ENCODE results near the gene GPR152.

The GPR152 gene

GRCh38 chr11:67492069-67492727, 39.7 kb upstream of the GPR152 start:
- ChIA-PET POLR2A (interaction anchor here (1.4 kb wide), 1 partner anchor 13 kb away, joined by 4 read pairs; the partner anchor contains the start of gene PITPNM1), CTCF (interaction anchor here (1.3 kb wide), 1 partner anchor 112 kb away, joined by 3 read pairs; no protein-coding TSS in a partner anchor)
- Histone ChIP-seq H3K9me3 (ENCODE audit: control extremely low read depth in 1 of 5, control insufficient read depth in 4 of 5, insufficient read depth in 2 of 5, low read depth in 1 of 5, low read length in 4 of 5) (no peaks in the 10 kb centered on the region), H3K27ac (ENCODE audit: insufficient read depth in 1 of 2, low read depth in 1 of 2, low read length in 2 of 2, poor library complexity in 1 of 2, severe bottlenecking in 2 of 2) (no peak overlapping the region), H3K36me3 (ENCODE audit: control insufficient read depth in 4 of 4, insufficient read depth in 4 of 4, low read length in 3 of 4) (peaks cover 3 to 80% (median 47%) of the 10 kb centered on the region in 4 experiments), H3K4me3 (ENCODE audit: control insufficient read depth in 1 of 7, extremely low read depth in 1 of 7, insufficient read depth in 4 of 7, low read depth in 2 of 7, low read length in 6 of 7) (no peak overlapping the region), H3K4me1 (ENCODE audit: control extremely low read depth in 1 of 4, control insufficient read depth in 4 of 4, insufficient read depth in 4 of 4, low read length in 3 of 4) (no peaks in the 10 kb centered on the region), H3K27me3 (replicated peaks in 2 of 5; ENCODE audit: control insufficient read depth in 4 of 5, insufficient read depth in 5 of 5, low read length in 4 of 5) (no peaks in the 10 kb centered on the region)
- no peak for DNase-seq
- WGBS (ENCODE audit: insufficient coverage), result 95% methylated on average over 15 of the region's 19 CpGs

DNA sequence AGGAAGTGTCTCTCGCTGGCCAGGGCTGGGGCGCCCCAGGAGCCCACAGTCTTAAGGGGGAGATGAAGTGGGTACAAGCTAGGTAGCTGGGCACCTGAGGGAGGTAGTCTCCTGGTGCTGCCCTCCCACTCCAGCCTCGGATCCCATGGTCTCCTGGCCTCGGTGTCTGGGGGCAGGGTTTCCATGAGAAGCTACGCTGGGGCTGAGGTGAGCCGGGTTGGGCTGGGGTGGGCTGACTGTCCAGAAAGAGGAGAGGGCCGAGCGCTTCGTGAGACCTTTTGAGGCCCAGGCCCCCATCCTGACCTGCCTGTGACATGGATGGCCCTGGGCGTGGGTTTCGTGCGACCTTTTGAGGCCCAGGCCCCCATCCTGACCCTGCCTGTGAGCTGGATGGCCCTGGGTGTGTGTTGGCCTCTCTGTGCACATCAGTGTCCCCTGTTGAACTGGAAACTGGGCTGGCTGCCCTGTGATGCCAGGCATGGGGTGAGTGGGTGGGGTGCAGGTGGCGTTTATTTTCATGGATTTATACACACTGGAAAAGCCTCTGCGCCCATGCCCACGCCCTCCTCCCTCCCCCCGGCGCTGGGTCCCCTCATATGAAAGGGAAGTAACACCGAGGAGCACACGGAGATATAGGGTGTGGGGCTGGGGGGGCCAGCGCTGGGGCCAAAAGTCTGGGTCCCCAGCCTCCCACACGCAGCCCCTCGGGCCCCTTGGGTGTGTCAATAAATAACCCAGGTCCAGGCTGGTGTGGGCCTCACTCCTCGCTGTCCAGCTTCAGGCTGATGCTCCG, 38.9 kb upstream of the GPR152 start:
- Histone ChIP-seq H3K27ac (ENCODE audit: insufficient read depth in 1 of 2, low read depth in 1 of 2, low read length in 2 of 2, poor library complexity in 1 of 2, severe bottlenecking in 2 of 2) (no peak overlapping the region), H3K27me3 (replicated peaks in 2 of 5; ENCODE audit: control insufficient read depth in 4 of 5, insufficient read depth in 5 of 5, low read length in 4 of 5) (no peaks in the 10 kb centered on the region), H3K9me3 (ENCODE audit: control extremely low read depth in 1 of 5, control insufficient read depth in 4 of 5, insufficient read depth in 2 of 5, low read depth in 1 of 5, low read length in 4 of 5) (no peaks in the 10 kb centered on the region), H3K36me3 (ENCODE audit: control insufficient read depth in 4 of 4, insufficient read depth in 4 of 4, low read length in 3 of 4) (peaks cover 3 to 83% (median 49%) of the 10 kb centered on the region in 4 experiments), H3K4me1 (ENCODE audit: control extremely low read depth in 1 of 4, control insufficient read depth in 4 of 4, insufficient read depth in 4 of 4, low read length in 3 of 4) (peaks cover 0 to 2% (median 0%) of the 10 kb centered on the region in 4 experiments), H3K4me3 (ENCODE audit: control insufficient read depth in 1 of 7, extremely low read depth in 1 of 7, insufficient read depth in 4 of 7, low read depth in 2 of 7, low read length in 6 of 7) (no peak overlapping the region)
- CTCF ChIA-PET, result interaction anchor here (0.9 to 1.4 kb wide), 3 partner anchors 14 to 100 kb away, joined by 3 read pairs; partner anchors contain the start of genes PITPNM1 and RAD9A
- POLR2A ChIA-PET, result interaction anchor here (0.6 to 1.4 kb wide), 2 partner anchors 14 to 147 kb away, joined by 3 to 4 read pairs; partner anchors contain the start of gene PITPNM1
- WGBS (ENCODE audit: insufficient coverage), result 91% methylated on average over 16 of the region's 24 CpGs
- DNase-seq, result no peak

DNA sequence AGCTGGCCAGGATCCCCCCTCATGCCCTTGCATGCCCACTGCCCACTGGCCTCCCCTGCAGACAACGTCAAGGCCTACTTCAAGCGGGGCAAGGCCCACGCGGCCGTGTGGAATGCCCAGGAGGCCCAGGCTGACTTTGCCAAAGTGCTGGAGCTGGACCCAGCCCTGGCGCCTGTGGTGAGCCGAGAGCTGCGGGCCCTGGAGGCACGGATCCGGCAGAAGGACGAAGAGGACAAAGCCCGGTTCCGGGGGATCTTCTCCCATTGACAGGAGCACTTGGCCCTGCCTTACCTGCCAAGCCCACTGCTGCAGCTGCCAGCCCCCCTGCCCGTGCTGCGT, 38.2 kb upstream of the GPR152 start:
- H3K36me3 ChIP-seq (ENCODE audit: control insufficient read depth in 4 of 4, insufficient read depth in 4 of 4, low read length in 3 of 4), result peaks cover 3 to 78% (median 47%) of the 10 kb centered on the region in 4 experiments
- CTCF ChIA-PET, result interaction anchor here (0.9 to 1.4 kb wide), 3 partner anchors 15 to 99 kb away, joined by 3 read pairs; partner anchors contain the start of genes PITPNM1 and RAD9A
- H3K27ac ChIP-seq (ENCODE audit: insufficient read depth in 1 of 2, low read depth in 1 of 2, low read length in 2 of 2, poor library complexity in 1 of 2, severe bottlenecking in 2 of 2), result no peak overlapping the region

GRCh38 chr11:67489885-67490726, 37.6 kb upstream of the GPR152 start:
- DNase-seq, result no peak
- CTCF ChIA-PET, result interaction anchor here (0.9 to 1.4 kb wide), 3 partner anchors 15 to 98 kb away, joined by 3 read pairs; partner anchors contain the start of genes PITPNM1 and RAD9A
- Histone ChIP-seq H3K9me3 (ENCODE audit: control extremely low read depth in 1 of 5, control insufficient read depth in 4 of 5, insufficient read depth in 2 of 5, low read depth in 1 of 5, low read length in 4 of 5) (no peaks in the 10 kb centered on the region), H3K36me3 (ENCODE audit: control insufficient read depth in 4 of 4, insufficient read depth in 4 of 4, low read length in 3 of 4) (peaks cover 3 to 73% (median 47%) of the 10 kb centered on the region in 4 experiments), H3K4me3 (ENCODE audit: control insufficient read depth in 1 of 7, extremely low read depth in 1 of 7, insufficient read depth in 4 of 7, low read depth in 2 of 7, low read length in 6 of 7) (no peak overlapping the region), H3K27me3 (replicated peaks in 2 of 5; ENCODE audit: control insufficient read depth in 4 of 5, insufficient read depth in 5 of 5, low read length in 4 of 5) (no peaks in the 10 kb centered on the region), H3K27ac (ENCODE audit: insufficient read depth in 1 of 2, low read depth in 1 of 2, low read length in 2 of 2, poor library complexity in 1 of 2, severe bottlenecking in 2 of 2) (no peak overlapping the region), H3K4me1 (ENCODE audit: control extremely low read depth in 1 of 4, control insufficient read depth in 4 of 4, insufficient read depth in 4 of 4, low read length in 3 of 4) (peaks cover 0 to 11% (median 9%) of the 10 kb centered on the region in 4 experiments)
- POLR2A ChIA-PET, result interaction anchor here (1.2 kb wide), 1 partner anchor 61 kb away, joined by 3 read pairs; no protein-coding TSS in a partner anchor
- 98% methylated on average over 16 of the region's 23 CpGs for WGBS (ENCODE audit: insufficient coverage)

More for the DNA sequence above, 38.2 kb upstream of the GPR152 start:
- no peaks in the 10 kb centered on the region for H3K9me3 ChIP-seq (ENCODE audit: control extremely low read depth in 1 of 5, control insufficient read depth in 4 of 5, insufficient read depth in 2 of 5, low read depth in 1 of 5, low read length in 4 of 5)
- no peak for DNase-seq
- no peak overlapping the region for H3K4me3 ChIP-seq (ENCODE audit: control insufficient read depth in 1 of 7, extremely low read depth in 1 of 7, insufficient read depth in 4 of 7, low read depth in 2 of 7, low read length in 6 of 7)
- POLR2A ChIA-PET, result no interaction called here
- no peaks in the 10 kb centered on the region for H3K27me3 ChIP-seq (replicated peaks in 2 of 5; ENCODE audit: control insufficient read depth in 4 of 5, insufficient read depth in 5 of 5, low read length in 4 of 5)
- peaks cover 0 to 9% (median 6%) of the 10 kb centered on the region in 4 experiments for H3K4me1 ChIP-seq (ENCODE audit: control extremely low read depth in 1 of 4, control insufficient read depth in 4 of 4, insufficient read depth in 4 of 4, low read length in 3 of 4)
- 98% methylated on average over 13 of the region's 15 CpGs for WGBS (ENCODE audit: insufficient coverage)

- H3K4me1 ChIP-seq (ENCODE audit: control extremely low read depth in 1 of 4, control insufficient read depth in 4 of 4, insufficient read depth in 4 of 4, low read length in 3 of 4), result peaks cover 2 to 18% (median 17%) of the 10 kb centered on the region in 4 experiments
- 98% methylated on average over 22 of the region's 25 CpGs for WGBS (ENCODE audit: insufficient coverage)
- peaks cover 3 to 69% (median 45%) of the 10 kb centered on the region in 4 experiments for H3K36me3 ChIP-seq (ENCODE audit: control insufficient read depth in 4 of 4, insufficient read depth in 4 of 4, low read length in 3 of 4)
Observed at GRCh38 chr11:67489203-67489884, 36.8 kb upstream of the GPR152 start.

DNA sequence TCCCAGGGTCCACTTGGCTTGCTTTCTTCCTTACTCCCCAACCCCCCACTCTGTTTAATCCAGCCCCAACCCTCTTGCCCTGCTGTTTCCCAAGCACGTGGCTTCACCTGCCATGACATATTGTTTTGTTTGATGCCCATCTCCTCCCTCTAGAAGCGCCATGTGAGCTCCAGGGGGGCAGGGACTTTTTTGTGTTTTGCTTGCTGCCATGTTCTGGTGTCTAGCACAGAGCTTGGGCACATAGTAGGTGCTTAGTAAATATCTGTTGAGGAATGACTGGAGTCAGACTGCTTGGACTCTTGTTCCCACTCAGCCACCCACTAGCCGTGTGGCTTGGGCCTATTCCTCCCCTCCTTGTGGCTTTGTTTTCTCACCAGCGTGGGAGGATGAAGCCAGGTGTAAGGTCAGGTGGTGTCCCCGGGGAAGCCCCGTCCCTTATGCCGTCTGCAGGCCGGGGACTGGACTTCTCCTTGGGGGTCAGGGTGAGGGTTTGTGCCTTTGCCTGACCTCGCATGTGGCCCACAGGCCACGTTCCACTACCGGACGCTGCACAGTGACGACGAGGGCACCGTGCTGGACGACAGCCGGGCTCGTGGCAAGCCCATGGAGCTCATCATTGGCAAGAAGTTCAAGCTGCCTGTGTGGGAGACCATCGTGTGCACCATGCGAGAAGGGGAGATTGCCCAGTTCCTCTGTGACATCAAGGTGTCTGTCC, 34.1 kb upstream of the GPR152 start:
- ChIA-PET CTCF (no interaction called here), POLR2A (no interaction called here)
- peaks cover 3 to 46% (median 34%) of the 10 kb centered on the region in 4 experiments for H3K36me3 ChIP-seq (ENCODE audit: control insufficient read depth in 4 of 4, insufficient read depth in 4 of 4, low read length in 3 of 4)
- H3K27ac ChIP-seq (ENCODE audit: insufficient read depth in 1 of 2, low read depth in 1 of 2, low read length in 2 of 2, poor library complexity in 1 of 2, severe bottlenecking in 2 of 2), result no peak overlapping the region
- H3K4me1 ChIP-seq (ENCODE audit: control extremely low read depth in 1 of 4, control insufficient read depth in 4 of 4, insufficient read depth in 4 of 4, low read length in 3 of 4), result peaks cover 10 to 39% (median 35%) of the 10 kb centered on the region in 4 experiments
- H3K9me3 ChIP-seq (ENCODE audit: control extremely low read depth in 1 of 5, control insufficient read depth in 4 of 5, insufficient read depth in 2 of 5, low read depth in 1 of 5, low read length in 4 of 5), result no peaks in the 10 kb centered on the region
- no peak overlapping the region for H3K4me3 ChIP-seq (ENCODE audit: control insufficient read depth in 1 of 7, extremely low read depth in 1 of 7, insufficient read depth in 4 of 7, low read depth in 2 of 7, low read length in 6 of 7)
- no peaks in the 10 kb centered on the region for H3K27me3 ChIP-seq (replicated peaks in 2 of 5; ENCODE audit: control insufficient read depth in 4 of 5, insufficient read depth in 5 of 5, low read length in 4 of 5)
- no peak for DNase-seq
- 96% methylated on average over 15 of the region's 20 CpGs for WGBS (ENCODE audit: insufficient coverage)

More at GRCh38 chr11:67489203-67489884, 36.8 kb upstream of the GPR152 start:
- Histone ChIP-seq H3K4me3 (ENCODE audit: control insufficient read depth in 1 of 7, extremely low read depth in 1 of 7, insufficient read depth in 4 of 7, low read depth in 2 of 7, low read length in 6 of 7) (no peak overlapping the region), H3K9me3 (ENCODE audit: control extremely low read depth in 1 of 5, control insufficient read depth in 4 of 5, insufficient read depth in 2 of 5, low read depth in 1 of 5, low read length in 4 of 5) (no peaks in the 10 kb centered on the region), H3K27ac (ENCODE audit: insufficient read depth in 1 of 2, low read depth in 1 of 2, low read length in 2 of 2, poor library complexity in 1 of 2, severe bottlenecking in 2 of 2) (no peak overlapping the region), H3K27me3 (replicated peaks in 2 of 5; ENCODE audit: control insufficient read depth in 4 of 5, insufficient read depth in 5 of 5, low read length in 4 of 5) (no peaks in the 10 kb centered on the region)
- CTCF ChIA-PET, result interaction anchor here (1.2 kb wide), 1 partner anchor 12 kb away, joined by 3 read pairs; no protein-coding TSS in a partner anchor
- POLR2A ChIA-PET, result interaction anchor here (1.2 kb wide), 1 partner anchor 60 kb away, joined by 3 read pairs; no protein-coding TSS in a partner anchor
- DNase-seq, result no peak

Data from common myeloid progenitor, CD34-positive (primary cell).